ENCODE results near the gene CRTC1.

Gene CRTC1

GRCh38 chr19:18773682-18774081 lies 90.2 kb downstream of the CRTC1 start:
- DNase-seq = no peak

GRCh38 chr19:18774107-18774506 lies 90.6 kb downstream of the CRTC1 start:
- no peak for DNase-seq

GRCh38 chr19:18774782-18775444 lies 91.4 kb downstream of the CRTC1 start:
- DNase-seq = no peak

- DNase-seq = no peak
Observed at GRCh38 chr19:18775586-18776287, 92.3 kb downstream of the CRTC1 start.

- DNase-seq = no peak
Observed at GRCh38 chr19:18776288-18776594, 92.8 kb downstream of the CRTC1 start.

GRCh38 chr19:18776736-18777135 lies 93.3 kb downstream of the CRTC1 start:
- no peak for DNase-seq

- DNase-seq = no peak
Observed at GRCh38 chr19:18777301-18778075, 94.0 kb downstream of the CRTC1 start.

- DNase-seq = no peak
Observed at GRCh38 chr19:18778076-18778389, 94.6 kb downstream of the CRTC1 start.

- no peak for DNase-seq
Observed at GRCh38 chr19:18778826-18779495, 95.5 kb downstream of the CRTC1 start.

- no peak for DNase-seq
Observed at GRCh38 chr19:18780081-18780480, 96.6 kb downstream of the CRTC1 start.

GRCh38 chr19:18780631-18781030 lies 97.2 kb downstream of the CRTC1 start:
- DNase-seq = no peak

GRCh38 chr19:18781047-18781600 lies 97.6 kb downstream of the CRTC1 start:
- no peak for DNase-seq

- DNase-seq = no peak
Observed at GRCh38 chr19:18781885-18782527, 98.5 kb downstream of the CRTC1 start.

GRCh38 chr19:18782559-18783225 lies 99.2 kb downstream of the CRTC1 start:
- no peak for DNase-seq

GRCh38 chr19:18783958-18784785 lies 100.7 kb downstream of the CRTC1 start:
- no peak for DNase-seq

GRCh38 chr19:18784786-18785120 lies 101.3 kb downstream of the CRTC1 start:
- no peak for DNase-seq

GRCh38 chr19:18785179-18786124 lies 102.0 kb downstream of the CRTC1 start:
- no peak for DNase-seq

- no peak for DNase-seq
Observed at GRCh38 chr19:18788529-18789421, 105.3 kb downstream of the CRTC1 start.

- DNase-seq = no peak
Observed at GRCh38 chr19:18789422-18789869, 106.0 kb downstream of the CRTC1 start.
